ENCODE results near the gene CCDC167.

The CCDC167 gene

DNA sequence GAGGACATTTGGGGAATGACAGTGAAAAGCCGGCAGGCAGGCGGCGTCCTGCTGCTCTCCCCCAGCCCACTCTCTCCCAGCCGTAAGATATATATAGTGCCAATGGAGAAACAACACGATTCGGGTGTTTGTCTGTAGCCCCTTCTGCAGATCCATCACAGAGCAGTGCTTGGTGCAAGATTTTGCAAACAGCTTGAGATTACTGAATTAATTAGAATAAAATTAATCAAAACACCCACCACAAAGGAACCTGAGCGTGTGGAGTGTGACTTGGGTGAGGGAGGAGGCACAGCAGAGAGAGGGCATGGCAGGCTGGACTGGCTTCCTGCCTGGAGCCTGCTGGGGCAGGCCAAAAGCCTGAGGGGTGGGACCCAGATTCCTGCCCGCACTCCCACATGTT is 28.8 kb upstream of the CCDC167 start:
- no peak for DNase-seq

DNA sequence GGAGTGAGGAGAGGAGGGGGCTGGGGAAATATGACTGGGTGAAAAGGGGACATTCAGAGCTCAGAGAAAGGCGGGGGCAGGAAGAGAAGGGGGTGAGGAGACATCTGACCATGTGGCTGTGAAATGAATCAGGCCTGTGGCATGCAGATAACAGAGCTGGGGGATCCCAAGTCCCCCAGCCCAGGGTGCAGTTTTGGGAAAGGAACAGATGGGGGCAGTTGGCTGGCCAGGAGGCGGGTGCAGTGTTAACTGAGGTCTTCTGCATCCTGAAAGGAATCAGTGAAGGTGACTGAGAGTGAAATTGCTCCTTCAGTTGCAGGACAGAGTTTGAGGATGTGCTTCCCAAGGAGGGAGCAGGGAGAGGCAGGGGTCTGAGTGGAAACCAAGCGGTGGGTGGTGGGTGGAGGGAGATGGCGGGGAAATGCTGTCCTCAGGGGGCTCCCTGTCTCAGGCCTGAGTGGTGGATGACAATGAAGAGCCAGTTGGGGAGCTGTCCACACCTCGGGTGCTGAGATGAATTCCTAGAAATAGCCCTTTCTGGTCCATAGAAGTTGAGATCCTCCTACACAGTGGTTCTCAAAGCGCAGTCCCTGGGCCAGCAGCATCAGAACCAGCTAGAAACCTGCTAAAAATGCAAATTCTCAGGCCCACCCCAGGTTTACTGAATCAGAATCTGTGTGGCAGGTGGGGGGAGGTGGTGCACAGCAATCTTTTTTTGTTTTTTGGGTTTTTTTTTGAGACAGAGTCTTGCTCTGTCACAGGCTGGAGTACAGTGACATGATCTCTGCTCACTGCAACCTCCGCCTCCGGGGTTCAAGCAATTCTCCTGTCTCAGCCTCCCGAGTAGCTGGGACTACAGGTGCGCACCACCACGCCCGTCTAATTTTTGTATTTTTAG is 26.0 kb upstream of the CCDC167 start:
- peak; percentile 48 for DNase-seq

DNA sequence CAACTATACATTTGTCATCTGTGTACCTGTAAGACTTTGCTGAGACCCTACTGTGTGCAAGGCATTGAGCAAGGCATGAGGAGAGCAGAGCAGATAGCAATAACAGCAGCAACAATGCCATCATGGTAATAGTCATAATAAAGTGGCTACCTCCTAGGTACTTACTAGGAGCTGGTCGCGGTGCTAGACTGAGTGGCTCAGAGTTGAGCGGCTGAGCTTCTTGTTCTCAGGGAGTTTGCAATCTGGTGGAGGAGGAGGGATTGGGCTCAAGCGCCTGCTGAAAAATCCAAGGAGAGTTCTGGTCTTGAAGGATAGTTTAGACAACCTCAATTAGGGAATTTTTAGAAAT is 25.3 kb upstream of the CCDC167 start:
- DNase-seq, result no peak

DNA sequence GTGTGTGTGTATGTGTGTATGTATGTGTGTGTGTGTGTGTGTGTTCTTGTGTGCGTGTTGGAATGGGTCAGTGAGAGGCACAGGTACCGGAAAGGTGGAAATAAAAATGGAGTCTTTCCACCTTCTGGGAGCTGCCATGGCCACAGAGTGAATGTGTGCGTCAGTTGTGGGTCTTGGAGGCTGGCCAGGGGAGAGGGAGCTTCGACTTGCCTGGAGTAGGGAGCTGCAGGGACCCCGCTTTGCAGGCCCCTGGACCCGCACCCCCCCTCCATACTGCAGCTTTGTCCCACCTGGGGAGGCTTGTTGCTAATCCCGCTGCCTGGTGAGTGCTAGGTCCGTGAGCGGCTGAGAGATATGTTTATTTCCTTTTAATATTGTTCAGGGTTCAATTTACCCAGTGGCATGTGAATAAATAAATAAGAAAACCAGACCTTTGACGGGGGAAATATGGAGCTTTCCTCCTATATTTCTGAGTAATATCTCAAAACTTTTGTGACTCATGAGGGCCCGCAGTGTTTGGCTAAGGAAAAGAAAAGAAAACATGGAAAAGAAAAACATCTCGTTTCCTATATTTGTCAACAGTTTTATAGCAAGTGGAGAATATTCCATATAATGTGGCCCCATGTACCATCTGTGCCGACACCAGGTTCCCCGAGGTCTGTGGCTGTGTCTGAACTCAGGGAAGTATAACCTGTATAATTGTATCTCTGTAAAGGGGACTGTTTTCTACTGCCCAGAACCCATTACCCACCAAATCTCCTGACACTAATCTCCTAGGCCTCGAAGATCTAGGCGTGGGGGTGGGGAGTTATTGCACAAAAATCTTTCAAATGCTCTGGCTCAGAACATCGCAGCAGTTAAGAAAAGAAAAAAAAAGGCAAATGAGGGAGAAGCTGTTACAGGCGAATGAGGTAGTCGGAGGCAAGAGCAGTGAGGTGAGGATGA is 24.6 kb upstream of the CCDC167 start:
- peak; percentile 80 for DNase-seq

DNA sequence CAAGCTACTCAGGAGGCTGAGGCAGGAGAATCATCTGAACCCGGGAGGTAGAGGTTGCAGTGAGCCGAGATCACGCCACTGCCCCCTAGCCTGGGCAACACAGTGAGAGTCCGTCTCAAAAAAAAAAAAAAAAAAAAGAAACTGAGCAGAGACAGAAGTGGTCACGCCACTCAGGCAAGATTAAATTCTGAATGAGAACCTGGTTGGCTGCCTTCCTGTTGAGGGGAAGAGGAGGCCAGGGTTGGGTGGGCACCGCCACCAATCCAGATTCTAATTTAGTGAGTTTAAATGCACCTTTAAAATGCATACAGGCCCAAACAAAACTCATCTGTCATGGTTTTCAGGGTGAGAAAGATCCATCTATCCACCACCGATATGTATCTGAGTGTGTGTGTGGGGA is 23.7 kb upstream of the CCDC167 start:
- no peak for DNase-seq

DNA sequence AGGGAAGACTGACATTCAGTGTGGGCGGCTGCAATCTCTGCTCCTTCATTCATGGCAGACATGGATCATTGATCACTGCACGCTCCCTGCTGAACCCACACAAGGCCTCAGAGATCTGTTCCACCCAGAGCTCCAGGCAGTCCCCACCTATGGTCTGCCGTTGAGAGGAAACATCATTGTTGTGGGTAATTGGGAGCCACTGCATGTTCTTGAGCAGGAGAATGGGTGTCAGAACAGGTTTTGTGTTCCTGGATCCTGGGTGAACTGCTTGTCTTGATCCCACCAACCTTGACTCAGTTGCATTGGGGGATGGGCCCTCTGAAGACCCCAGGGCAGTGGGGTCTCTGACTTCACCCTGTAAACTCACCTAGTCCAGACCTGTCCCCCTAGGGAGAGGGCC is 23.1 kb upstream of the CCDC167 start:
- DNase-seq, result no peak

DNA sequence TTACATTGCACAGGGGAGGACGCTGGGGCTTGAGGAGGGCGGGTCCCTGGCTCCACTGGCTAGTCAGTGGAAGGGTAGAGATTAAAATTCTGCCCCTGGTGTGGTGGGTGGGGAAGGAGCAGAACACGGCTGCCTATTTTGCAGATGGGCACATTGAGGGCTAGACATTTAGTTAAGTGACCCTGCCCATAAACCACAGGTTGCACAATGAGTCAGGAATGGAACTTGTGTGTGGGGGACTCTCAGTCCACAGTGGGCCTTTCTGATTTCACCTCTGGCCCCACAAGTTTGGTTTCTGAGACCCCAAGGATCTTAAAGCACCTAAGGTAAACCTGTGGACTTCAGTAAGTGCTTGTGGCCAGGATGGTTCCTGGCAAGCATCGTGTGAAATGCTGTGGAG is 22.0 kb upstream of the CCDC167 start:
- no peak for DNase-seq

DNA sequence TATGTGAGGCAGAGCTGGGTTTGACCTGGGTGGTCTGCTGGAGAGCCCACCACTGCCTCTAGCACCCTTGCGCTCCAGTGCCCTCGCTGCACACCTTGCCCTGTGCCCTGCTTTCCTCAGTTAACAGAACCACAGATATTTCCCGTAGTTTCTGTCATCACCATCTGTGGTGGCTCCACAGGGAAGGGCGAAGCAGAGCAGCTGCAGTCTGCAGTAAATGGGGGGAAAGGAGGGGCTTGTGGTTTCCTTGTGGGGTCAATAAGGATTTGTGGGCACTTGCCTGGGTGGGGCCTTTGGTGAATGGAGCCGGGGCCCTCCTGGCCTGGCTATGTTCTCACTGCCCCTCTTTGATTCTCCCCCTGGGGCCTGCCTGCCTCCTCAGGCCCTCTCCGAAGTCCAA is 21.2 kb upstream of the CCDC167 start:
- no peak for DNase-seq

DNA sequence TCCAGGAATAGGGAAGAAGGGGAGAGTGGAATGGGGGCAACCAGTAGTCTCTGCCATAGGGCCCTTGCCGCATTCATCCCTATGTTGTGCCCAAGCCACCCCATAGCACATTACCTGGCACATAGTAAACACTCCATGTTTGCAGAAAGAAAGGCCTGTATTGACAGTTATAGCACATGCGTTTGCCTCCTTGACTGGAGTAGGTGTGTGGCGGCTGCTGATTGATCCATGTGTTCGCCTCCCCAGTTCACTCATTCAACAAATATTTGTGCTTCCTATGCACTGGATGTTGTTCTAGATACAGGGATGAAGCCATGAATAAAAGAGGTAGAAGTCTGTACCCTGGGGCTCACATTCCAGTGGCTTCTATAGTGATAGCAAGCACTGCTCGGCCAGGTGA is 19.8 kb upstream of the CCDC167 start:
- no peak for DNase-seq

DNA sequence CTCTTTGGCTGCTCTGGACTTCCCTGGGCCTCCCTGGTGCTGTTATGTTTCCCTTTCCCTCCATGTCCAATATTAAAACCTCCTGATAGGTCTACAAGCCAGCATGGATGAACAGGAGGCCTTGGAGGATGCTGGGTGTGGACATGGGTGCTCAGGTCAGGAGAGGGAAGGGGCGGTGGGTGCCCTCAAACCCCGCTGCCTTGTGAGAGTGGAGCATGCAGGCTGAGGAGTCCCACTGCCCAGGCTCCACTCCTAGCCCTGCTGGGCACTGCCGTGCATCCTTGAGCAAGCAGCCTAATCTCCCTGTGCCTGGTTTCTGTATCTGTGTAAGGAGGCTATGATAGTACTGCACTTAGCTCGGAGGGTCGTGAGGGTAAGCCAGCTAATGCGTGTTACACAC is 18.4 kb upstream of the CCDC167 start:
- DNase-seq, result no peak

DNA sequence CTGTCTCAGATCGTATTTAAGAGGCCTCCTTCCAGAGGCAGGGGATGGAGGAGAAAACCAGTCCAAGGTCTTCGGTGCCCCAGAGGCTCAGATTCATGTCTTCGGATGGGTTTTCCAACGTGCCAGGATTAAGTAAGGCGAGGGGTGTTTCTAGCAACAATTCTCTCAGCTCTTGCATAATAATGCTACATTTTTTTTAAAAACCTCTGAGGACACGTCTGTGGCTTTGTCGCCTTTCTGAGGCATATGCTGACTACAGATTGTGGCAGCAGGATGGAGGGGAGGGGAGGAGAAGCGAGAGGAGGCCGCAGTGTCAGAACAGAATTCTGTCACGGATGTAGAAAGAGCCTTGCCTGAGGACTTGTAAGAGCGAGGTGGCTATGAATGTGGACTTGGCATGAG is 17.7 kb upstream of the CCDC167 start:
- DNase-seq, result peak; percentile 63

DNA sequence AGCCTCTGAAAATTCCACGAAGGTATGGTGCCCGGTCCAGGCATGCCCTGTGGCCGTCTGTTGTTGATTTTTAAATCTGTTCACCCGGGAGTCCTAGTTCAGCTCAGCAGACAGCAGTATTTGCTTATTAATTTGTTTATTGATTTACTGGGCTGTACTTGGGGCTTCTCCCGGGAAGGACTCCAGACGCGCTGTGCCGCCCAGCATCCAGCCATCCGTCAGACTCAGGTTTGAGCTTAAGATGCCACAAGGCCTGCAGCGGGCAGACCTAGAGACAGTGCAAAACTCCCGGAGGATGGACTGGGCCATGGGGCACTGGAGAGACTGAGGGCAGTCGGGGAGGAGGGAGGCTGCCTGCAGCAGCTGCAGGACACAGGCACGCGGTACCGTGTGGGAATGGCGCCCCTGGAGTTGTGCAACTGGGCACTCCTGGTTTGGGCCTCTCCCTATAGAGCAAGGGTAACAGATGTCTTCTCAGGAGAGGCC is 17.3 kb upstream of the CCDC167 start:
- DNase-seq, result no peak

DNA sequence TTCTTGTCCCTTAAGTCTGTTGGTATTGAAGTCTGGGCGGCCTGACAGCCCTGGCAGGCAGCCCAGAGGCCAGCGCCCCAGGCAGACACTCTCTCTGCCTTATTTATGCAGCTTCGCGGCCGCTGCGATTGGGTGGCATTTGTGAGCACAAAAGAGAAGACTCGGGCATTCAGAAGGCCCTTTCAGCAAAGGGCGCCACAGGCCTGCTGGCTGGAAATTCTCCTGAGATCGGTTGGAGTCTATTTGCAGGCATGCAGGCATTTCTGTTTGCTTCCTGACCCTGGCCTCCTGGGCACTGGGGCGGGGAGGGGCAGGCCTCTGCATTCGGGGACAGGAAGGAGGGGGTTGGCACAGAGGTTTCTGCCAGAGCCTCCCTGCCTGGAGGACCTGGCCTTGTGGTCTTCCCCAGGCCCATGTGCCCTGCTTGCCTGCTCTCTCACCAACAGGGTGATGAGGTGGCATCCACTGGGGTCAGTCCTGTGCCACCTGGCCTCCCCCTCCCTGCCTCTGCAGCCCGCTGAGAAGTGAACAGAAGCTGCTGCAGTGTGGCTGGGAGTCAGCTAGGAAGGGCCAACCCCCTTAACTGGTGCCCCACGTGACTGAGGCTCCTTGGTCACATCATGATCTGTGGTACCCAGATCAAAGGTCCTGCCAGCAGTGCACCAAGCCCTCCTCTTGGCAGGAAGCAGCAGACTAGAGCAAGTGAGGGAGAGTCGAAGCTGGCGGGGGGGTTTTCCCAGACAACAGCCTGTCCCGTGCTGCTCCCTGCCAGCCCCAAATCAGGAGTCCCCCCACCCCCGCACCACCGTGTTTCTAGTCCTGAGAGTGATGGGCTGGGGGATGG is 16.6 kb upstream of the CCDC167 start:
- DNase-seq, result peak; percentile 34

DNA sequence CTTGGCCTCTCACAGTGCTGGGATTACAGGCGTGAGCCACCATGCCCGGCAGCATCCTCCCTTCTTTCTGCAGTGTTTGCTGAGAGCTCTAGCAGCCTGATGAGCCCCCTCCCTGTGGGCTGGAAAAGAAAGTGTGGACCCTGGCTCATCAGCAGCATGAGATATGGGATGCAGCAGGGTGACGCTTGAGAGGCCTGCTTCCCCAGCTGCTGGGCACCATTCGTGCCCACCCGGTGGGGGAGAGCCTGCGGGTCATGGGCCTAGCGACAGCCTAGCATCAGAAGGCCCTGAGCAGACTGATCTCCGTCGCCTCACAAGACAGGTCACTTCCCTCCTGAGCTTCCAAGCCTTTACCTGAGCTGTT is 16.0 kb upstream of the CCDC167 start:
- no peak for DNase-seq

DNA sequence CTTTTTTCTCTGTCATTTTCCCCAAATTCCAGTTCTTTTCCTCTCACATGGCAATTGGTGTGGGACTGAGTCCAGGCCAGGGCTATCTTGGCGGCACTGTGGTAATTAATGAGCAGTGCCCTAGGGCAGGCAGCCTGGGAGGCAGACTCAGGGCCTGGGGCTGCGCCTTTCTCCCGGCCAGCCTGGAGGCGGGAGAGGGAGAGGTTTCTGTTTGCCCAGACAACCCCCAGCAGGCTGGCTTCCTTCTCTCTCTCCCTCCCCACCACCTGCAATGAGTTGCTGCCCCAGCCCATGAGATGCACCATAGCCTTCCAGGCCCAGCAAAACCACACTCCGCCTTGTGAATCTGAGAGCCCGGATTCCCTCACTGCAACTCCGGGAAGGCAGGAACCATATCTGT is 15.1 kb upstream of the CCDC167 start:
- no peak for DNase-seq

DNA sequence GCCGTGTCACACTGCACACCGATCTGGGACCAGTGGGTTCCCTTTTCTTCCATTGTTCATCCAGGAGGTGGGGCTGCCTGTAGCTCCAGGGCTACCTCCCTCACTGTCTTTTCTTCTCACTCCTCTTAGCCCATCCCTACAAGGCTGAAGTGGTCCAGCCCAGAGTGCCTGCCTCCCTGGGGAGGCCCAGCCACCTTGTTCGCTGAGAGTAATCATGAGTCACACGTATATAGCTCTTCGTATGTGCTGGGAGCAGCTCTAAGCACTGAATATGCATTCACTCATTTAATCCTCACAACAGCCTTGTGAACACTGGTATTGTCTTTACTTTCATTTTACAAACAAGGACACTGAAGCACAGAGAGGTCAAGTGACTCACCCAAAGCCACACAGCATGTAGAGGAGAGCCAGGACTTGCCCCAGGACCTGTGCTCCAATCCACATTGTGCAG is 14.7 kb upstream of the CCDC167 start:
- peak; percentile 81 for DNase-seq

DNA sequence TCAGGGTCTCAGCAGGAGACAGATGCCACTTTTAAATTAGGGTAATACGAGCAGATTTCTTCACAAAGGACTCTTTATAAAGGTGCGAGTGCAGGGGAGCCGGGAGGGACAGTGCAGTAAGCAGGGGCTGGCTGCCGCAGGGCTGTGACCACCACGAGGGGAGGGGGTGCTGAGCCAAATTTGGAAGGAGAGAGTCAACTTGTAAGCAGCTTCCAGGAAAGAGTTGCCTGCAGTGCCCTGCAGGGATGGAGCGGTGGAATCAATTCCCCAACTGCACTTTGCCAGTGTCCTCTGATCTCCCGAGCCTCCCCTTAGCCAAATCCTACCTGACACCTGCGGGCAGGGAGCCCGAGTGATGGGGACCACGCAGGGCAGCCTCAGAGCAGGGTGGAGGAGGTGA is 13.9 kb upstream of the CCDC167 start:
- DNase-seq, result no peak

DNA sequence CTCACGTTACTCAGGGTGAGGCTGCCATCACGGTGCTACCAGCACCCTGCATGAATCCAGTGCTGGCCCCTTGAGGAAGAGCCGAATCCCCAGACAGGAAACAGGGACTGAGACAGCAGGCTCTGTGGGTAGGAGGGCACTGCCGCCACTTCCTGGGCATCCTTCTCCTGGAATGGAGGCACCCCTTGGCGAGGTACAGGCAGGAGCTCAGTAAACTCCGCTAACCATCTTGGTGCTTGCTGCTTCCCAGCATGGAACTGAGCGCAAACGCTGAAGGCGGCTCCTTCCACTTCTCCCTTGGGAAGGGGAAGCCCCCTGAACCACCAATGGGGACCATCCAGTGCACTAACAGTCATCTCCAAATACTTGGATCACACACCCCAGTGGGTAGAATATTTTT is 13.5 kb upstream of the CCDC167 start:
- DNase-seq, result no peak

DNA sequence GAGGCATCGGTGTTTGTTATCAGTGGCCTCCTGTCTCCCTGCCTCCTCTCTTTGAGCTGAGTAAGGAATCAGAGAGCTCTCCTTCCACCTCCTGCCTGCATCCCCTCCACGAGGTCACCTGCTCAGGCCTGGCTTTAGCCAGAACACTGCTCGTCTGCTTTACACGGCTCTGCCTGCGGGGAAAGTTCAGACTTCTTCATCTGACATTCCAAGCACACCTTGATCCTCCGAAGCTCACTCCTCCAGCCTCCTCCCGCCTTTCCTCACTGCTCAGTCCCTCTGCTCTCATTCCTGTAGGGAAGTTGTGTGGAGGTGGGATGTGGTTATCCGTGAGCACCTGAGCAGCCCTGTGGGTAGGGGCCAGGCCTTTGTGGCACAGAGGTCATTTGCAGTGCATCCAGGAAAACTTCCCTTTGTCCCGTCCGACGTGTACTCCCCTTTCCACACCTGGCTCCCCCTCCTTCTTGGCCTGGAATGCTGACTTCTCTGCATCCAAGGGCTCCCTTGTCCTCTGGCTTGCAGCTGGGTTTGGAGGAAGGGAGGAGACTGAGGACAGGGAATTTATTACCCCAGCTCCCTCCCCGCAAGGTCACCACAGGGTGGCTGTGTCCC is 12.8 kb upstream of the CCDC167 start:
- DNase-seq, result no peak

DNA sequence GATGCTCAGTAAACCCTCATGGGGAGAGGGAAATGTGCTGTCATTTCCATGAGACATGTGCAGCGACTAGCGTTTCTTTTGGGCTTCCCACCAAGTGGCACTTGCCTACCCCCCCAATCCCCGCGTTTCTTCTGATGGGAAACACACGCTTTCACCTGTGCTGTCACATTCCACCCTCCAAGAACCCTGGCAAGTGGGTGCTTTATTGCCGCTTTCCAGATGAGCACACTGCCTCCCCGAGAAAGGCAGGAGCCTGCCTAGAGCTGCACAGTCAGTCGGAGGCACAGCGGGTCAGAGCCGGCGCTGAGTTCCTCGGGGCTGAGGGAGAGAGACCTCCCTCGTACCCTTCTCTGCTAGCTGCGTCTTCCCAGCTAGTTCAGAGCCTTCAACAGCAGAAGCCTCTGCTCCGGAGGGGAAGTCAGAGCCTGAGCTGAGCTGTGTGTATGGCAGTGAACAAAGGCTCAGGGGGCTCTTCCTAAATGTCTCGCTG is 12.3 kb upstream of the CCDC167 start:
- no peak for DNase-seq

DNA sequence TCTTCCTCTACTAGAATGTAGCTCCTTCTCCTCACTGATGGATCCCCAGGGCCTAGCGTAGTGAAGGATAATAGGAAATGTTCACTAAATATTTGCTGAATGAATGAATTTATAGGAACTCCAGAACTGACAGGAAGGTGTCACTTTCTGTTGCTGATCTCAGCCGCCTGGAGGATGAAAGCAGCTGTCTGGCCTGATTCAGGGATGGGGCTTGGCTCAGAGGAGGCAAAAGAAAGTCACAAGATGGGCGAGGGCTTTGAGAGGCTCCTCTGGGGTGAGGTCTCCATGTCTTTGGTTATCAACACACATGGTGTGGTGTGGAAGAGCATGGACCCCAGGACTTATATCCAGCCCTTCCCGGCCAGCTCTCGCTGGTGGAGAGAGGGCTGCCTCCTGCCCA is 11.5 kb upstream of the CCDC167 start:
- no peak for DNase-seq
